Vagina (tissue), 2 donors: ENCODE measurements around the gene RAB3B. TPM values are rescaled to one million over a fixed set of nuclear protein-coding genes. Genes with fewer than 3 reads are reported as not detected.

Experiments
- DNase-seq, 2 donors: peaks; one replicate each; pipeline ENCODE4 v3.0.0-alpha.2; 2017; ENCODE audit errors: extremely low spot score in 2 of 2
- H3K27ac ChIP-seq: fragments of 200-600 bp; sonication (generic); one replicate; pipeline ENCODE4 v1.5.1; 2019
- H3K27me3 ChIP-seq: fragments of 200-600 bp; sonication (generic); one replicate; pipeline ENCODE4 v1.5.1; 2019
- H3K36me3 ChIP-seq, 2 donors: fragments of 200-600 bp; sonication (generic); one replicate each; pipeline ENCODE4 v1.5.1; 2017 to 2019
- H3K4me1 ChIP-seq: fragments of 200-600 bp; sonication (generic); one replicate; pipeline ENCODE4 v1.5.1; 2019
- H3K4me3 ChIP-seq, 2 donors: fragments of 200-600 bp; sonication (generic); 1 replicate in 1 of 2; 2 replicates in 1 of 2; pipeline ENCODE4 v1.5.1; 2016 to 2019
- H3K9me3 ChIP-seq: fragments of 200-600 bp; sonication (generic); one replicate; pipeline ENCODE4 v1.5.1; 2019
- CTCF ChIP-seq, 3 experiments: fragments of 450-650 bp in 2 of 3; fragments of 200-600 bp in 1 of 3; sonication (generic) in 1 of 3; IDR thresholded peaks; one replicate each; pipeline ENCODE4 v1.5.1; 2017 to 2019; ENCODE audit warnings: antibody characterized with exemption in 3 of 3, mild to moderate bottlenecking in 2 of 3, moderate library complexity in 2 of 3
- POLR2A ChIP-seq, 2 donors: fragments of 450-650 bp; IDR thresholded peaks; one replicate each; pipeline ENCODE4 v1.6.1; 2017; ENCODE audit warnings: antibody characterized with exemption in 2 of 2, mild to moderate bottlenecking in 2 of 2, moderate library complexity in 2 of 2
- POLR2AphosphoS5 ChIP-seq, 2 donors: sonication (generic); formaldehyde crosslinking; IDR thresholded peaks; one replicate each; pipeline ENCODE4 v1.9.0; 2017; ENCODE audit warnings: antibody characterized with exemption in 2 of 2, mild to moderate bottlenecking in 2 of 2, low read depth in 1 of 2; ENCODE audit not compliant: insufficient read depth in 1 of 2
- intact Hi-C: fragments of 100-400 bp; cut with DNase I; formaldehyde crosslinking; loops from one replicate; pipeline ENCODE4 v1.15.1; 2023
- total RNA-seq: library from RNA; depleted of rRNA; stranded (reverse); fragments of >200 nt; gene quantifications from one replicate; pipeline ENCODE4 v1.2.3, GENCODE V29; 2016

The RAB3B gene
- total RNA-seq, 1 donor from 2014 or later, result 2.0 TPM

DNA sequence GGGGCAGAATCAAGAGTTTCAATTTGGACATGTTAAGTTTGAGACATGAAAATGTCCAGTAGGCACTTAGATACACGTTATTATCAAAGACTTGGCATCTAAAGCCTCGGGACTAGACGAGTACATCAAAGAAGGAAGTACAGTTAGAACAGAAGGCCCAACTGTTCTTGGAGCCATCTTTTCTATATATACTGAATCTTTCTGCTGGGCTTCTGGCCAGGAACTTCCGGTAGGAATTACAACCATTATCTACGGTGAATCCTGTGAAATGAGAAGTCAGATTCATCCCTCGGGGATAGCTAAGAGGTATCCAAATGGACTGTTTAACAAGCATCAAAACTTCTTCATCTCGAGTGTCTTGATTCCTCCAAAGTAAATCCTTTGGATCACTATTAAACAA lies 77.6 kb downstream of the RAB3B start:
- intact Hi-C loops, result no loop called here
- H3K36me3 ChIP-seq, result no peaks in the 10 kb centered on the region
- H3K4me1 ChIP-seq, result peaks cover 12% of the 10 kb centered on the region
- H3K4me3 ChIP-seq, result no peak overlapping the region
- TF ChIP-seq POLR2A (IDR thresholded peaks at IDR 0.05), result no peak
- TF ChIP-seq POLR2AphosphoS5 (IDR thresholded peaks at IDR 0.05; ENCODE audit: insufficient read depth in 1 of 2, low read depth in 1 of 2), result no peak
- no peak for TF ChIP-seq CTCF (IDR thresholded peaks at IDR 0.05)
- H3K27ac ChIP-seq, result no peak overlapping the region
- DNase-seq, result no peak
- H3K9me3 ChIP-seq, result no peaks in the 10 kb centered on the region
- no peaks in the 10 kb centered on the region for H3K27me3 ChIP-seq

- TF ChIP-seq CTCF (IDR thresholded peaks at IDR 0.05) (no peak), POLR2AphosphoS5 (IDR thresholded peaks at IDR 0.05; ENCODE audit: insufficient read depth in 1 of 2, low read depth in 1 of 2) (no peak), POLR2A (IDR thresholded peaks at IDR 0.05) (no peak)
- Histone ChIP-seq H3K36me3 (no peaks in the 10 kb centered on the region), H3K4me3 (no peak overlapping the region), H3K27ac (no peak overlapping the region), H3K27me3 (no peaks in the 10 kb centered on the region), H3K9me3 (no peaks in the 10 kb centered on the region), H3K4me1 (no peaks in the 10 kb centered on the region)
- DNase-seq, result no peak
- intact Hi-C loops, result no loop called here
These were observed 80.1 kb downstream of the RAB3B start for GRCh38 chr1:51910221-51911000.

DNA sequence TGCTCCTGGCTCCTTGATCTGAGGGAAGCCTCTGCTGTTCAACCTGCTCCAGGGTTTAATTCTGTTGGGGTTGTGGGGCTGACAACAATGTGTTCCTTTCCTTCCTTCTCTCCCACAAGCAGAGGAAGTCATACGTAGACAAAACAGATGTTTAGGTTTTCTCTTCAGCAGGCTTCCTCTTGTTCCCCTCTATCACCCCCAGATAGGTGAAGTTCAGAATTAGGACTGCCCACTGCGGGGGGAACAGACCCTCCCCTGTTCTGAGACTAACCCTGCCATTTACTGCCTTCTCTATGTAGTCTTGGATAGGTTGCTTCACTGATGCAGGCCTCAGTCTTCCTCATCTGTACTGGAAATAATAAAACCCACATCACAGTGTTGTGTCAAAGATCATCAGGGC lies 82.0 kb downstream of the RAB3B start:
- no peaks in the 10 kb centered on the region for H3K4me1 ChIP-seq
- H3K36me3 ChIP-seq, result no peaks in the 10 kb centered on the region
- TF ChIP-seq POLR2A (IDR thresholded peaks at IDR 0.05) (no peak), POLR2AphosphoS5 (IDR thresholded peaks at IDR 0.05; ENCODE audit: insufficient read depth in 1 of 2, low read depth in 1 of 2) (no peak)
- H3K27me3 ChIP-seq, result no peaks in the 10 kb centered on the region
- DNase-seq, result no peak
- no peaks in the 10 kb centered on the region for H3K9me3 ChIP-seq
- H3K27ac ChIP-seq, result no peak overlapping the region
- intact Hi-C loops, result no loop called here
- no peak overlapping the region for H3K4me3 ChIP-seq

- TF ChIP-seq POLR2A (IDR thresholded peaks at IDR 0.05) (no peak), CTCF (IDR thresholded peaks at IDR 0.05) (no peak), POLR2AphosphoS5 (IDR thresholded peaks at IDR 0.05; ENCODE audit: insufficient read depth in 1 of 2, low read depth in 1 of 2) (no peak)
- no peaks in the 10 kb centered on the region for H3K4me1 ChIP-seq
- no peak overlapping the region for H3K4me3 ChIP-seq
- no peaks in the 10 kb centered on the region for H3K9me3 ChIP-seq
- no peak overlapping the region for H3K27ac ChIP-seq
- H3K36me3 ChIP-seq, result no peaks in the 10 kb centered on the region
- intact Hi-C loops, result no loop called here
- H3K27me3 ChIP-seq, result no peaks in the 10 kb centered on the region
- DNase-seq, result no peak
These were observed 83.3 kb downstream of the RAB3B start for GRCh38 chr1:51907079-51907702.

GRCh38 chr1:51906306-51907078 lies 84.0 kb downstream of the RAB3B start:
- no peak overlapping the region for H3K27ac ChIP-seq
- TF ChIP-seq CTCF (IDR thresholded peaks at IDR 0.05) (no peak), POLR2AphosphoS5 (IDR thresholded peaks at IDR 0.05; ENCODE audit: insufficient read depth in 1 of 2, low read depth in 1 of 2) (no peak), POLR2A (IDR thresholded peaks at IDR 0.05) (no peak)
- H3K9me3 ChIP-seq, result no peaks in the 10 kb centered on the region
- intact Hi-C loops, result no loop called here
- no peak for DNase-seq
- no peaks in the 10 kb centered on the region for H3K4me1 ChIP-seq
- no peak overlapping the region for H3K4me3 ChIP-seq
- no peaks in the 10 kb centered on the region for H3K27me3 ChIP-seq
- no peaks in the 10 kb centered on the region for H3K36me3 ChIP-seq
